Measurements from ENCODE around the gene CRISPLD2.

CRISPLD2 gene

GRCh38 chr16:84800158-84800978, 19.4 kb upstream of the CRISPLD2 start:
- no peak for DNase-seq (ENCODE audit: low spot score)

- no peak for DNase-seq (ENCODE audit: low spot score)
These were observed 16.6 kb upstream of the CRISPLD2 start for GRCh38 chr16:84803146-84803545.

GRCh38 chr16:84804326-84804725, 15.5 kb upstream of the CRISPLD2 start:
- no peak for DNase-seq (ENCODE audit: low spot score)

- DNase-seq (ENCODE audit: low spot score) = no peak
These were observed 13.4 kb upstream of the CRISPLD2 start for GRCh38 chr16:84806256-84806889.

GRCh38 chr16:84806890-84807258, 12.9 kb upstream of the CRISPLD2 start:
- DNase-seq (ENCODE audit: low spot score) = no peak

- DNase-seq (ENCODE audit: low spot score) = no peak
These were observed 12.0 kb upstream of the CRISPLD2 start for GRCh38 chr16:84807776-84808175.

GRCh38 chr16:84808826-84809225, 11.0 kb upstream of the CRISPLD2 start:
- DNase-seq (ENCODE audit: low spot score) = no peak

GRCh38 chr16:84810518-84811273, 9.1 kb upstream of the CRISPLD2 start:
- DNase-seq (ENCODE audit: low spot score) = no peak

GRCh38 chr16:84811529-84811928, 8.3 kb upstream of the CRISPLD2 start:
- no peak for DNase-seq (ENCODE audit: low spot score)

- DNase-seq (ENCODE audit: low spot score) = no peak
These were observed 6.4 kb upstream of the CRISPLD2 start for GRCh38 chr16:84813141-84813934.

- no peak for DNase-seq (ENCODE audit: low spot score)
These were observed 4.3 kb upstream of the CRISPLD2 start for GRCh38 chr16:84815462-84815861.

- no peak for DNase-seq (ENCODE audit: low spot score)
These were observed 3.8 kb upstream of the CRISPLD2 start for GRCh38 chr16:84816023-84816422.

GRCh38 chr16:84816485-84816884, 3.3 kb upstream of the CRISPLD2 start:
- no peak for DNase-seq (ENCODE audit: low spot score)

- no peak for DNase-seq (ENCODE audit: low spot score)
These were observed 2.6 kb upstream of the CRISPLD2 start for GRCh38 chr16:84817206-84817605.

- no peak for DNase-seq (ENCODE audit: low spot score)
These were observed 2.2 kb upstream of the CRISPLD2 start for GRCh38 chr16:84817613-84818012.

GRCh38 chr16:84818133-84818532, 1.7 kb upstream of the CRISPLD2 start:
- no peak for DNase-seq (ENCODE audit: low spot score)

GRCh38 chr16:84818989-84819643, 669 bp upstream of the CRISPLD2 start:
- DNase-seq (ENCODE audit: low spot score) = no peak

GRCh38 chr16:84820305-84820684, 510 bp downstream of the CRISPLD2 start:
- DNase-seq (ENCODE audit: low spot score) = no peak

GRCh38 chr16:84820771-84821170, 986 bp downstream of the CRISPLD2 start:
- no peak for DNase-seq (ENCODE audit: low spot score)

GRCh38 chr16:84821179-84821578, 1.4 kb downstream of the CRISPLD2 start:
- no peak for DNase-seq (ENCODE audit: low spot score)

Data from hematopoietic multipotent progenitor cell treated with erythropoietin and hydrocortisone succinate and interleukin-3 and kit ligand, for 17 days (in vitro differentiated cells).